HepG2 (cell line): Measurements from ENCODE around the gene SECTM1.

Source experiments
- EED ChIP-seq: sonication (generic); formaldehyde crosslinking; IDR thresholded peaks from 2 replicates; pipeline ENCODE4 v1.5.0; 2020; ENCODE audit warnings: mild to moderate bottlenecking, missing genetic modification reagents
- EZH2 ChIP-seq: conservative IDR thresholded peaks from 2 replicates; pipeline ENCODE4 v1.6.1; 2012; ENCODE audit warnings: mild to moderate bottlenecking, low read depth, low read length, moderate library complexity
- NR2C2 ChIP-seq: sonication (generic); formaldehyde crosslinking; IDR thresholded peaks from 2 replicates; pipeline ENCODE4 v1.4.0; 2020; ENCODE audit warnings: missing genetic modification reagents, mild to moderate bottlenecking, moderate library complexity, borderline replicate concordance
- POLR2A ChIP-seq, 2 experiments: IDR thresholded peaks; 2 replicates each; pipeline ENCODE4 v1.6.1; 2011; ENCODE audit warnings: low read depth in 2 of 2, low read length in 2 of 2, mild to moderate bottlenecking in 1 of 2, moderate library complexity in 1 of 2; ENCODE audit not compliant: insufficient read depth in 1 of 2
- POLR2AphosphoS5 ChIP-seq: IDR thresholded peaks from 2 replicates; pipeline ENCODE4 v1.6.1; 2012; ENCODE audit warnings: low read depth, low read length
- YY1 ChIP-seq: IDR thresholded peaks from 2 replicates; pipeline ENCODE4 v1.6.1; 2011; ENCODE audit warnings: low read length, low read depth, moderate library complexity, mild to moderate bottlenecking; ENCODE audit not compliant: insufficient read depth, insufficient replicate concordance
- ZNF572 ChIP-seq: sonication (generic); formaldehyde crosslinking; IDR thresholded peaks from 2 replicates; pipeline ENCODE4 v1.5.1; 2020; ENCODE audit warnings: mild to moderate bottlenecking, missing genetic modification reagents
- TF ChIP-seq, protein P1 (sequence below): sonication (generic); formaldehyde crosslinking; IDR thresholded peaks from 2 replicates; pipeline ENCODE4 v1.5.0; 2020; ENCODE audit warnings: mild to moderate bottlenecking, missing genetic modification reagents, moderate library complexity
- TF ChIP-seq, protein P2 (sequence below): sonication (generic); formaldehyde crosslinking; IDR thresholded peaks from 2 replicates; pipeline ENCODE4 v1.5.1; 2020; ENCODE audit warnings: mild to moderate bottlenecking, missing genetic modification reagents, moderate library complexity

DNA sequence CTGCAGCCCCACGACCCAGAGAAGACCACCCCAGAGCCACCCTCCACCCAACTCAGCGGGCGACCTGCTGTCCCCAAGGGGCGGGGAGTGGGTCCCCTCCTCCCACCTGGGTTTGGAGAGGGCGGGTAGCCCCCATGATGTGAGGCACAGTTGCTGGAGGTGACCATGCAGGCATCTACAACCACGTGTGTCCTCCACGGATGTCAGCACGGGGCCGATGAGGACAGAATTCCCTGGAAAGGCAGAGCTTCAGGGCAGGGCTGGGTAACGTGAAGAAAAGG, 45.1 kb upstream of the SECTM1 start:
- TF ChIP-seq EZH2 (no peak), YY1 (no peak), NR2C2 (CRISPR knock-in tag) (no peak), ZNF572 (CRISPR knock-in tag) (no peak), POLR2AphosphoS5 (no peak), POLR2A (IDR thresholded peaks at IDR 0.05; ENCODE audit: insufficient read depth in 1 of 2, low read depth in 2 of 2, low read length in 2 of 2) (no peak), EED (CRISPR knock-in tag) (no peak)
- TF ChIP-seq, protein P1, sequence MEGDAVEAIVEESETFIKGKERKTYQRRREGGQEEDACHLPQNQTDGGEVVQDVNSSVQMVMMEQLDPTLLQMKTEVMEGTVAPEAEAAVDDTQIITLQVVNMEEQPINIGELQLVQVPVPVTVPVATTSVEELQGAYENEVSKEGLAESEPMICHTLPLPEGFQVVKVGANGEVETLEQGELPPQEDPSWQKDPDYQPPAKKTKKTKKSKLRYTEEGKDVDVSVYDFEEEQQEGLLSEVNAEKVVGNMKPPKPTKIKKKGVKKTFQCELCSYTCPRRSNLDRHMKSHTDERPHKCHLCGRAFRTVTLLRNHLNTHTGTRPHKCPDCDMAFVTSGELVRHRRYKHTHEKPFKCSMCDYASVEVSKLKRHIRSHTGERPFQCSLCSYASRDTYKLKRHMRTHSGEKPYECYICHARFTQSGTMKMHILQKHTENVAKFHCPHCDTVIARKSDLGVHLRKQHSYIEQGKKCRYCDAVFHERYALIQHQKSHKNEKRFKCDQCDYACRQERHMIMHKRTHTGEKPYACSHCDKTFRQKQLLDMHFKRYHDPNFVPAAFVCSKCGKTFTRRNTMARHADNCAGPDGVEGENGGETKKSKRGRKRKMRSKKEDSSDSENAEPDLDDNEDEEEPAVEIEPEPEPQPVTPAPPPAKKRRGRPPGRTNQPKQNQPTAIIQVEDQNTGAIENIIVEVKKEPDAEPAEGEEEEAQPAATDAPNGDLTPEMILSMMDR (CRISPR knock-in tag) = no peak
- TF ChIP-seq, protein P2, sequence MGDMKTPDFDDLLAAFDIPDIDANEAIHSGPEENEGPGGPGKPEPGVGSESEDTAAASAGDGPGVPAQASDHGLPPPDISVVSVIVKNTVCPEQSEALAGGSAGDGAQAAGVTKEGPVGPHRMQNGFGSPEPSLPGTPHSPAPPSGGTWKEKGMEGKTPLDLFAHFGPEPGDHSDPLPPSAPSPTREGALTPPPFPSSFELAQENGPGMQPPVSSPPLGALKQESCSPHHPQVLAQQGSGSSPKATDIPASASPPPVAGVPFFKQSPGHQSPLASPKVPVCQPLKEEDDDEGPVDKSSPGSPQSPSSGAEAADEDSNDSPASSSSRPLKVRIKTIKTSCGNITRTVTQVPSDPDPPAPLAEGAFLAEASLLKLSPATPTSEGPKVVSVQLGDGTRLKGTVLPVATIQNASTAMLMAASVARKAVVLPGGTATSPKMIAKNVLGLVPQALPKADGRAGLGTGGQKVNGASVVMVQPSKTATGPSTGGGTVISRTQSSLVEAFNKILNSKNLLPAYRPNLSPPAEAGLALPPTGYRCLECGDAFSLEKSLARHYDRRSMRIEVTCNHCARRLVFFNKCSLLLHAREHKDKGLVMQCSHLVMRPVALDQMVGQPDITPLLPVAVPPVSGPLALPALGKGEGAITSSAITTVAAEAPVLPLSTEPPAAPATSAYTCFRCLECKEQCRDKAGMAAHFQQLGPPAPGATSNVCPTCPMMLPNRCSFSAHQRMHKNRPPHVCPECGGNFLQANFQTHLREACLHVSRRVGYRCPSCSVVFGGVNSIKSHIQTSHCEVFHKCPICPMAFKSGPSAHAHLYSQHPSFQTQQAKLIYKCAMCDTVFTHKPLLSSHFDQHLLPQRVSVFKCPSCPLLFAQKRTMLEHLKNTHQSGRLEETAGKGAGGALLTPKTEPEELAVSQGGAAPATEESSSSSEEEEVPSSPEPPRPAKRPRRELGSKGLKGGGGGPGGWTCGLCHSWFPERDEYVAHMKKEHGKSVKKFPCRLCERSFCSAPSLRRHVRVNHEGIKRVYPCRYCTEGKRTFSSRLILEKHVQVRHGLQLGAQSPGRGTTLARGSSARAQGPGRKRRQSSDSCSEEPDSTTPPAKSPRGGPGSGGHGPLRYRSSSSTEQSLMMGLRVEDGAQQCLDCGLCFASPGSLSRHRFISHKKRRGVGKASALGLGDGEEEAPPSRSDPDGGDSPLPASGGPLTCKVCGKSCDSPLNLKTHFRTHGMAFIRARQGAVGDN (CRISPR knock-in tag) = no peak
